H54 (cell line): ENCODE measurements around the gene SORBS2.
"Not testable (repeated sequence)": the region's sequence is repeated elsewhere in the genome, so short reads cannot be mapped to it uniquely, and the experiment has no call there.

Source experiments
- DNase-seq: peaks from one replicate; pipeline ENCODE4 v3.0.0; 2011; ENCODE audit warnings: low spot score, mixed read lengths; ENCODE audit not compliant: insufficient read length
- FAIRE-seq: peaks from 3 replicates; lab custom pipeline; 2011; peaks lifted over from hg19 to GRCh38; lab: Jason Lieb, UNC
- POLR2A ChIP-seq: IDR thresholded peaks from 2 replicates; pipeline ENCODE4 v1.6.1; 2011; ENCODE audit warnings: low read depth, mild to moderate bottlenecking, low read length

The SORBS2 gene

GRCh38 chr4:185726931-185727330 is 85.1 kb downstream of the SORBS2 start:
- no peak for DNase-seq
- no peak for FAIRE-seq
- TF ChIP-seq POLR2A = no peak

GRCh38 chr4:185723631-185724260 is 88.2 kb downstream of the SORBS2 start:
- TF ChIP-seq POLR2A = no peak
- FAIRE-seq (no peak), DNase-seq (no peak)

GRCh38 chr4:185722029-185722316 is 90.0 kb downstream of the SORBS2 start:
- DNase-seq (no peak), FAIRE-seq (no peak)
- no peak for TF ChIP-seq POLR2A

GRCh38 chr4:185721190-185722028 is 90.6 kb downstream of the SORBS2 start:
- FAIRE-seq = no peak
- DNase-seq = no peak
- TF ChIP-seq POLR2A = no peak

- TF ChIP-seq POLR2A = no peak
- FAIRE-seq (no peak), DNase-seq (no peak)
These were observed 92.5 kb downstream of the SORBS2 start for GRCh38 chr4:185719500-185719858.

GRCh38 chr4:185718578-185719499 is 93.2 kb downstream of the SORBS2 start:
- DNase-seq (no peak), FAIRE-seq (no peak)
- no peak for TF ChIP-seq POLR2A

- no peak for FAIRE-seq
- no peak for TF ChIP-seq POLR2A
- DNase-seq = no peak
These were observed 94.6 kb downstream of the SORBS2 start for GRCh38 chr4:185717377-185717741.

- no peak for DNase-seq
- no peak for FAIRE-seq
- TF ChIP-seq POLR2A = no peak
These were observed 95.2 kb downstream of the SORBS2 start for GRCh38 chr4:185716577-185717376.

GRCh38 chr4:185716141-185716551 is 95.8 kb downstream of the SORBS2 start:
- no peak for DNase-seq
- no peak for TF ChIP-seq POLR2A
- FAIRE-seq = no peak

- not testable (repeated sequence) for FAIRE-seq, DNase-seq
These were observed 97.5 kb downstream of the SORBS2 start for GRCh38 chr4:185714524-185714923.

GRCh38 chr4:185713731-185714130 is 98.3 kb downstream of the SORBS2 start:
- DNase-seq (no peak), FAIRE-seq (no peak)
- no peak for TF ChIP-seq POLR2A

- TF ChIP-seq POLR2A = no peak
- DNase-seq (no peak), FAIRE-seq (no peak)
These were observed 98.7 kb downstream of the SORBS2 start for GRCh38 chr4:185713272-185713671.

- no peak for TF ChIP-seq POLR2A
- no peak for DNase-seq
- FAIRE-seq = no peak
These were observed 99.5 kb downstream of the SORBS2 start for GRCh38 chr4:185712350-185713024.

- FAIRE-seq = no peak
- no peak for TF ChIP-seq POLR2A
These were observed 100.3 kb downstream of the SORBS2 start for GRCh38 chr4:185711726-185712125.

More at GRCh38 chr4:185711726-185712125, 100.3 kb downstream of the SORBS2 start:
- no peak for DNase-seq
